WI38 (cell line): ENCODE results near the gene FNDC3B.

ENCODE experiments used
- H3K4me3 ChIP-seq: 2 replicates; pipeline ENCODE4 v1.5.1; 2011; ENCODE audit warnings: low read depth, mild to moderate bottlenecking, control low read depth, low read length
- TF ChIP-seq, protein P1 (sequence below): IDR thresholded peaks from 2 replicates; pipeline ENCODE4 v1.5.1; 2012; ENCODE audit warnings: low read depth, mild to moderate bottlenecking, control low read depth, low read length

Gene FNDC3B

GRCh38 chr3:172138193-172138537, 98.8 kb downstream of the FNDC3B start:
- TF ChIP-seq, protein P1, sequence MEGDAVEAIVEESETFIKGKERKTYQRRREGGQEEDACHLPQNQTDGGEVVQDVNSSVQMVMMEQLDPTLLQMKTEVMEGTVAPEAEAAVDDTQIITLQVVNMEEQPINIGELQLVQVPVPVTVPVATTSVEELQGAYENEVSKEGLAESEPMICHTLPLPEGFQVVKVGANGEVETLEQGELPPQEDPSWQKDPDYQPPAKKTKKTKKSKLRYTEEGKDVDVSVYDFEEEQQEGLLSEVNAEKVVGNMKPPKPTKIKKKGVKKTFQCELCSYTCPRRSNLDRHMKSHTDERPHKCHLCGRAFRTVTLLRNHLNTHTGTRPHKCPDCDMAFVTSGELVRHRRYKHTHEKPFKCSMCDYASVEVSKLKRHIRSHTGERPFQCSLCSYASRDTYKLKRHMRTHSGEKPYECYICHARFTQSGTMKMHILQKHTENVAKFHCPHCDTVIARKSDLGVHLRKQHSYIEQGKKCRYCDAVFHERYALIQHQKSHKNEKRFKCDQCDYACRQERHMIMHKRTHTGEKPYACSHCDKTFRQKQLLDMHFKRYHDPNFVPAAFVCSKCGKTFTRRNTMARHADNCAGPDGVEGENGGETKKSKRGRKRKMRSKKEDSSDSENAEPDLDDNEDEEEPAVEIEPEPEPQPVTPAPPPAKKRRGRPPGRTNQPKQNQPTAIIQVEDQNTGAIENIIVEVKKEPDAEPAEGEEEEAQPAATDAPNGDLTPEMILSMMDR = no peak
- no peak overlapping the region for H3K4me3 ChIP-seq

GRCh38 chr3:172138792-172139507, 99.6 kb downstream of the FNDC3B start:
- no peak overlapping the region for H3K4me3 ChIP-seq
- TF ChIP-seq, protein P1 = no peak

- TF ChIP-seq, protein P1 = no peak
- no peak overlapping the region for H3K4me3 ChIP-seq
These were observed 100.3 kb downstream of the FNDC3B start for GRCh38 chr3:172139528-172140276.

- TF ChIP-seq, protein P1 = no peak
- H3K4me3 ChIP-seq = no peak overlapping the region
These were observed 101.4 kb downstream of the FNDC3B start for GRCh38 chr3:172140499-172141391.

DNA sequence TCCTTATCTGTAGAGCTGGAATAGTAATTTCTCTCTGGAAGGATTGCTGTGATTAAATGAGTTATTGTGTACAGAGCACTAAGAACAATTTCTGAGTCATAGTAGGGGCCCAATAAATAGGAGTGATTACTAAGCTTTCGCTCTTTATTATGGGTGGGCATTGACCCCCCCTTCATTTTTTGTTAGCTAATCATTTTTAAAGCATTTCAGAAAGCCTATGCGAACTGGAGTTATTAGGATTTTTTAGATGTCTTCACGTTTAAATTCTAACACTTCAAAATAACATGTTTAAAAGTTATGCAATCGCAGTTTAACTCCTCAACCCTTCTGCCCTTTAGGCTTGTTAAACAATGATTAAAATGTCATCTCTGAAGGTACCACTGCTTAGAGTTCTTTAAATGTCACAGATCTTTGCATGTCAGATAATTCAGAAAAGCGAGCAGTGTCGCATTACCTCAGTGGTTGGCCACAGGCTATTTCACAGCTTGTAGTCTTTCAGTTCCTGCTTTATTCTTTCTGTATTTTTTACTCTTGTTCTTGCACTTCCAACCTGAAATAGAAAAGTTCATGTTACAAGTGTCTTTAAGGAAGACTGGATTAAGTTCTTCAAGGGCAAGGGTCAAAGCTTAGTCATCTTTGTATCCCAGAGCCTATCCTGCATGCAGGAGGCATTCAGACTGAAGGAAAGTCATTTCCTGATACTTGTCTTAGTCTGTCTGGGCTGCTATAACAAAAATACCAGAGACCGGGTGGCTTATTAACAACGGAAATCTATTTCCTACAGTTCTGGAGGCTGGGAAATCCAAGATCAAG, 102.9 kb downstream of the FNDC3B start:
- TF ChIP-seq, protein P1 = no peak
- no peak overlapping the region for H3K4me3 ChIP-seq

DNA sequence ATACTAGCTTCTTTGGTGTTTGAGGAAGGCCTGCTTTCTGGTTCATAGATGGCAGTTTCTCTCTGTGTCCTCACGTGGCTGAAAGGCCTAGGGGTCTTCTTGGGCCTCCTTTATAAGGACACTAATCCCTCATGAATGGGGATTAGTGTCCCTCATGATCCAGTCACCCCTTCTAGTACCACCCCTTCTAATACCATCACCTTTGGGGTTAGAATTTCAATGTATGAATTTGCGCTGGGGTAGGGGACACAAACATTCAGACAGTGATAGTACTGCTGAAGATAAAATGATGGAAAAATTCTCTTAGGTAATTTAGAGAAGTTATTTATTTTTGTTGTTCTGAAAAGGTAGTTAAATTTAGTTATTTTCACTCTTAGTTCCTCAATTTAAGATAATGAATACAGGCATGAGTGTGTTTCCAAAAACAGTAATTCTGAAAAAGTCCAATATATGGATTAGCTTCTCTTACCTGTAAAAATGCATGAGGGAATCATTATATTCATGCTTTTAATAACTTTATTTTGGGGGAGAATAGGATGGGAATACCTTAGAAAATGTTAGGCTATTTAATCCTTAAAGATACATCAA, 103.6 kb downstream of the FNDC3B start:
- TF ChIP-seq, protein P1 = no peak

More for the DNA sequence above, 103.6 kb downstream of the FNDC3B start:
- H3K4me3 ChIP-seq = no peak overlapping the region
